Kidney epithelial cell (primary cell): ENCODE data around the gene XAGE2. TPM values are rescaled to one million over a fixed set of nuclear protein-coding genes. Genes with fewer than 3 reads are reported as not detected.

Experiments used
- DNase-seq: peaks from one replicate; pipeline ENCODE4 v3.0.0-alpha.2; 2010; ENCODE audit warnings: low read depth
- H3K27me3 ChIP-seq: 2 replicates; pipeline ENCODE4 v1.6.0; 2011; ENCODE audit warnings: low read length; ENCODE audit not compliant: control insufficient read depth, insufficient read depth
- H3K36me3 ChIP-seq: 2 replicates; pipeline ENCODE4 v1.5.1; 2011; ENCODE audit warnings: low read length; ENCODE audit not compliant: control insufficient read depth, insufficient read depth
- H3K4me3 ChIP-seq: 2 replicates; pipeline ENCODE4 v1.5.1; 2011; ENCODE audit warnings: low read depth, mild to moderate bottlenecking, control low read depth, low read length
- total RNA-seq: library from RNA; depleted of rRNA; stranded (reverse); fragments of >200 nt; gene quantifications from 2 replicates; pipeline ENCODE4 v1.2.3, GENCODE V29; 2015
- TF ChIP-seq, protein P1 (sequence below): IDR thresholded peaks from 2 replicates; pipeline ENCODE4 v1.5.1; 2011; ENCODE audit warnings: mild to moderate bottlenecking, moderate library complexity, low read length, control low read depth, inconsistent platforms; ENCODE audit not compliant: insufficient read depth, poor library complexity, severe bottlenecking

Gene XAGE2
- total RNA-seq, 1 donor from 2014 or later: not detected

DNA sequence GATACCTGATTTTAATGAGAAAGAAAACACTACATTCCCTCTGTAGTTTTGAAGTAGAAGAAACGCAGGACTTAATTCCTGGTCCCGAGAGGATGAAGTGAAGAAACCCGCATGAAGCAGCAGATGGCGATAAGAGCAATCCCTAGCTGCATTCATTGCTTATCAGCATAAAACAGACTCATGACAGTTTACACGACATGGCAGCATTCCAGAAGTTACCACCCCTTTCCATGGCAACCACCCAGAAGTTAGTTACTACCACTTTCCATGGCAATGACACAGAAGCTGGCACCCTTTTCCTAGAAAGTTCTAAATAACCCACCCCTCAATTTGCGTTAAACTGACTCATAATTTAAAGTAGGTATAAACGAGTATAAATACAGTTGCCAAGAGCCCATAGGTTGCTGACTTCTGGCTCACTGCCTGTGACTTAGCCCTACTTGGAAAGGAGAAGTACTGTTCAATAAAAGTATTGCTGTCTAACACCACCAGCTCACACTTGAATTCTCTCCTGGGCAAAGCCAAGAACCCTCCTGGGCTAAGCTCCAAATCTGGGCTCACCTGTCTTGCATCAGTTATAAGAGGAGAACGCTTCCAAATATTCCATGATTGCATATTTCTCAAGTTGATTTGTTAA, 5.5 kb upstream of the XAGE2 start:
- DNase-seq: no peak
- Histone ChIP-seq H3K36me3 (no peaks in the 10 kb centered on the region), H3K4me3 (no peak overlapping the region), H3K27me3 (no peaks in the 10 kb centered on the region)
- TF ChIP-seq, protein P1, sequence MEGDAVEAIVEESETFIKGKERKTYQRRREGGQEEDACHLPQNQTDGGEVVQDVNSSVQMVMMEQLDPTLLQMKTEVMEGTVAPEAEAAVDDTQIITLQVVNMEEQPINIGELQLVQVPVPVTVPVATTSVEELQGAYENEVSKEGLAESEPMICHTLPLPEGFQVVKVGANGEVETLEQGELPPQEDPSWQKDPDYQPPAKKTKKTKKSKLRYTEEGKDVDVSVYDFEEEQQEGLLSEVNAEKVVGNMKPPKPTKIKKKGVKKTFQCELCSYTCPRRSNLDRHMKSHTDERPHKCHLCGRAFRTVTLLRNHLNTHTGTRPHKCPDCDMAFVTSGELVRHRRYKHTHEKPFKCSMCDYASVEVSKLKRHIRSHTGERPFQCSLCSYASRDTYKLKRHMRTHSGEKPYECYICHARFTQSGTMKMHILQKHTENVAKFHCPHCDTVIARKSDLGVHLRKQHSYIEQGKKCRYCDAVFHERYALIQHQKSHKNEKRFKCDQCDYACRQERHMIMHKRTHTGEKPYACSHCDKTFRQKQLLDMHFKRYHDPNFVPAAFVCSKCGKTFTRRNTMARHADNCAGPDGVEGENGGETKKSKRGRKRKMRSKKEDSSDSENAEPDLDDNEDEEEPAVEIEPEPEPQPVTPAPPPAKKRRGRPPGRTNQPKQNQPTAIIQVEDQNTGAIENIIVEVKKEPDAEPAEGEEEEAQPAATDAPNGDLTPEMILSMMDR: peak; percentile 9

DNA sequence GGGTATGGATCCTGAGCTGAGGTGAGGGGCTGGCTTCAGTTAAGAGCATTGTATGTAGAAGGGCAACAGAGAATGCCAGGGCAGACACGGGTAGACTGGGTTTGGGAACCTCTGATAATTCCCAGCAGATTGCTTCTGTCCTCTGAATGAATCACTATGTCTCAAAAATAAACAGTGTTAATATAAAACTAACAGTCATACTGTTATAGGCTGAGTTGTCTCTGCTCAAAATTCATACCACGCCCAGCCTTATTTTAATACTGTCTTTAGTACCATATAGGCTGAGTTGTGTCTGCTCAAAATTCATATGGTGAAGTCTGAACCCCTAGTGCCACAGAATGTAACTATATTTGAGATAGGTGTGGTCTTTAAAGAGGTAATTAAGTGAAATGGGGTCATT, 10.0 kb downstream of the XAGE2 start:
- Histone ChIP-seq H3K4me3 (no peak overlapping the region), H3K27me3 (no peaks in the 10 kb centered on the region), H3K36me3 (no peaks in the 10 kb centered on the region)
- DNase-seq: no peak
- TF ChIP-seq, protein P1: no peak

DNA sequence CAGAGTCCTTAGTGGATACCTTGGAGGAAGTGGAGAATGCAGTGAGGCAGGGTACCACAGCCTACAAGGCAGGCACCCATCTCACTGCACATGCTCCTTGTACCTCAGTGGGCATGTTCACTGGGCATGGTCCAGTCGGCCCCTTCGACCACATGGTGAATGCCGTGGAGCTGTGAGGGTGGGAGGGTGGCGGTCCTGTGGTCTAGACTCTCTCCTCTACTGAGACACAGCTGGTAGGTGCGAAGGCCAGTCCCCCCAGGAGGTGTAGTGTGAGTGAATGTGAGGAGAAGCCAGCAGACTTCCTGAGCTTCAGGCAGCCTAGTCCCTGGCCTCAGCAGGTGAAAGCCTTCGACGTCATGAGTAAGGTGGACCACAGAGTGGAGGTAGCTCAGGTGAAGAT, 12.2 kb downstream of the XAGE2 start:
- TF ChIP-seq, protein P1: no peak
- no peak overlapping the region for H3K4me3 ChIP-seq
- no peaks in the 10 kb centered on the region for H3K27me3 ChIP-seq
- H3K36me3 ChIP-seq: no peaks in the 10 kb centered on the region
- DNase-seq: no peak

DNA sequence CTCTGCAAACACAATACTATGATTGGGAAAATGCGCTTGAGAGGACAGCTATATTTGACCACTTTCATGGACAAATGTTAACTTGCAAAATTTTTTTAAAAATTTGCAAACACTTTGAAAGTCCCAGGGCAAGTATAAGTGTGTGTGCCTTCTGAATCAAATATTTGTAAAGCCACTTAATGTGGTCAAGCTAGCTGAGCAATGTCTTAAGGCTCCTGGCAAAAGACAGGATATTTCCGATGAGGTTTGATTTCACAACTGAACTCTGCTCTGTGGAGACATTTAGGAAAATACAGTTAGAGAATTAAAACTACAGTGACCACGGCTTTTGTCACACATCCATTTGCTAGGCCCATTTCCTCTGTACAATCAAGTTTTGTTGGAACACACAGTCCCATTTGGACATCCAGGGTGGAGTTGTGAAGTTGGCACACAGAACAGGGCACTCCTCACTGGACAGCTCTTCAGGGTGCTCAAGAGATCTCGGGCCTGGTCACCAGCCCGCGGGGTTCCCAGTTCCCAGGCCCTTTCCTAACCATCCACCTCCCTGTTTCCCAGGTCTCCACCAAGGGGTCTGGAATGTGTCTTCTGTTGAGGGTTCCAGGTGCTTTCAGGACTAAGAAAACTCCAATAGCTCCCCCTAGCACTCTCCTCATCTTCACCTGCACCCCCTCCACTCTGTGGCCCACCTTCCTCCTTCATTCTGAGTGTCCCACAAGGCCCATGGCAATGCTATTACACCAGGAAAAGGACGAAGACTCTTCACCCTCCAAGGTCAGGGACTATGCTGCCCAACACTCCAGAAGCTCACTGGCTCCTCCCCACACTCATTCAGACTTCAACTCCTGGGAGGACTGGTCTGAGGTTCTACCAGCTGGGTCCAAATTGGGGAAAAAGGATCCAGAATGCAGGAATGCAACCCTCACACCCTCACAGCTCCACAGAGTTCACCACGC, 41.9 kb downstream of the XAGE2 start:
- DNase-seq: no peak
- no peaks in the 10 kb centered on the region for H3K36me3 ChIP-seq
- H3K27me3 ChIP-seq: no peaks in the 10 kb centered on the region
- no peak overlapping the region for H3K4me3 ChIP-seq
- TF ChIP-seq, protein P1: no peak

DNA sequence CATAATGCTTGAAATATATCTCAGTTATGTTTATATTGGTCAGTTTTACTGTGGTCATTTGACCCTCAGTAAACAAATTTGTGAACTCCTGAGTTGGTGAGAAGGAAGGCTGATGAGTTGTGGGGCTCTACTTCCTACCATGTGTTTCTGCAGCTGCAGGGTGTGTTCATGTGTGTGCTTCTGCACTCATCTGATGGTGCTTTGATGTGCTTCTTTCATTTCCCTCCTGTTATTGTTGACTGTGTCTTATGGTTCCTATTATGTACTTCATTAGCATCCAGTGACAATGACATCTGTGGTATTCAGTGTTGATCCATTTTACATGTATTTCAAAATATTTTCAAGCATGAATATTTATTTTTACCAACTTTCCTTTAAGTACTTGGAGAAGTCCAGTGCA, 46.5 kb downstream of the XAGE2 start:
- no peak for DNase-seq
- Histone ChIP-seq H3K36me3 (no peaks in the 10 kb centered on the region), H3K27me3 (no peaks in the 10 kb centered on the region), H3K4me3 (no peak overlapping the region)
- TF ChIP-seq, protein P1: no peak
